WTC11 (cell line): ENCODE data around the gene KANSL1L. TPM values are rescaled to one million over a fixed set of nuclear protein-coding genes. Genes with fewer than 3 reads are reported as not detected.

Experiments used
- ATAC-seq: fragments of 200-7000 bp; cut with Tn5 transposase; 2 replicates; pipeline ENCODE4 v1.10.0; 2021; ENCODE audit warnings: mild to moderate bottlenecking, moderate library complexity
- CTCF ChIA-PET: fragments of 300-600 bp; sonication (Branson Sonifier 250); formaldehyde crosslinking; loops from one replicate; lab custom pipeline; 2021; ENCODE audit warnings: antibody characterized with exemption; lab: Charles Lee
- POLR2A ChIA-PET: fragments of 350-600 bp; sonication (Branson Sonifier 250); formaldehyde crosslinking; loops from one replicate; lab custom pipeline; 2021; ENCODE audit warnings: antibody characterized with exemption; lab: Charles Lee
- DNase-seq: peaks from one replicate; pipeline ENCODE4 v3.0.0; 2021; ENCODE audit warnings: low spot score
- H3K27ac Mint-ChIP-seq: 2 replicates; pipeline ENCODE4 v1.8.0; 2021; ENCODE audit warnings: mixed read lengths
- H3K27me3 Mint-ChIP-seq: 2 replicates; pipeline ENCODE4 v1.8.0; 2021; ENCODE audit warnings: low read depth, mild to moderate bottlenecking, moderate library complexity, mixed read lengths
- H3K36me3 Mint-ChIP-seq: 2 replicates; pipeline ENCODE4 v1.8.0; 2021; ENCODE audit warnings: mixed read lengths
- H3K4me1 Mint-ChIP-seq: 2 replicates; pipeline ENCODE4 v1.8.0; 2022; ENCODE audit warnings: mixed read lengths
- H3K4me3 Mint-ChIP-seq: 2 replicates; pipeline ENCODE4 v1.8.0; 2021; ENCODE audit warnings: mild to moderate bottlenecking, moderate library complexity, mixed read lengths
- H3K9me3 Mint-ChIP-seq: 2 replicates; pipeline ENCODE4 v1.8.0; 2021; ENCODE audit warnings: mixed read lengths
- ELF4 ChIP-seq: sonication (generic); formaldehyde crosslinking; IDR thresholded peaks from 2 replicates; pipeline ENCODE4 v1.8.1; 2022; ENCODE audit warnings: low read depth, mild to moderate bottlenecking, moderate library complexity, missing genetic modification reagents
- GTF2I ChIP-seq: fragments of 250-450 bp; sonication (Bioruptor Pico); conservative IDR thresholded peaks from 2 replicates; pipeline ENCODE4 v1.4.0; 2021; ENCODE audit warnings: mild to moderate bottlenecking
- HMGA2 ChIP-seq: fragments of 250-450 bp; sonication (Bioruptor Pico); IDR thresholded peaks from 2 replicates; pipeline ENCODE4 v1.4.0; 2021; ENCODE audit warnings: mild to moderate bottlenecking, moderate library complexity
- JAZF1 ChIP-seq: fragments of 250-450 bp; sonication (Bioruptor Pico); IDR thresholded peaks from 2 replicates; pipeline ENCODE4 v1.9.0; 2021; ENCODE audit warnings: moderate library complexity, mild to moderate bottlenecking, inconsistent platforms
- NFATC4 ChIP-seq: fragments of 250-450 bp; sonication (Bioruptor Pico); IDR thresholded peaks from 2 replicates; pipeline ENCODE4 v1.9.0; 2021; ENCODE audit warnings: mild to moderate bottlenecking
- NR1H2 ChIP-seq: sonication (generic); formaldehyde crosslinking; IDR thresholded peaks from 2 replicates; pipeline ENCODE4 v1.9.0; 2021; ENCODE audit warnings: mild to moderate bottlenecking, moderate library complexity, missing genetic modification reagents
- OVOL2 ChIP-seq: fragments of 250-450 bp; sonication (Bioruptor Pico); IDR thresholded peaks from 2 replicates; pipeline ENCODE4 v1.9.0; 2021; ENCODE audit warnings: mild to moderate bottlenecking, borderline replicate concordance
- PRRX2 ChIP-seq: fragments of 250-450 bp; sonication (Bioruptor Pico); IDR thresholded peaks from 2 replicates; pipeline ENCODE4 v1.8.0; 2021; ENCODE audit warnings: mild to moderate bottlenecking
- TP53 ChIP-seq: sonication (generic); formaldehyde crosslinking; IDR thresholded peaks from 2 replicates; pipeline ENCODE4 v1.8.1; 2023; ENCODE audit warnings: mild to moderate bottlenecking, missing genetic modification reagents
- ZBTB21 ChIP-seq: sonication (generic); formaldehyde crosslinking; IDR thresholded peaks from 2 replicates; pipeline ENCODE4 v1.8.1; 2023; ENCODE audit warnings: mild to moderate bottlenecking, missing genetic modification reagents, borderline replicate concordance
- ZNF317 ChIP-seq: sonication (generic); formaldehyde crosslinking; IDR thresholded peaks from 2 replicates; pipeline ENCODE4 v1.8.1; 2023; ENCODE audit warnings: low read depth, mild to moderate bottlenecking, moderate library complexity, missing genetic modification reagents, borderline replicate concordance
- ZNF416 ChIP-seq: fragments of 250-450 bp; sonication (Bioruptor Pico); IDR thresholded peaks from 2 replicates; pipeline ENCODE4 v1.9.0; 2021; ENCODE audit warnings: mild to moderate bottlenecking, inconsistent platforms
- total RNA-seq: library from RNA; stranded (reverse); gene quantifications from 3 replicates; pipeline ENCODE4 v1.2.3, GENCODE V29; 2021
- TF ChIP-seq, protein P1 (sequence below): sonication (generic); formaldehyde crosslinking; IDR thresholded peaks from 2 replicates; pipeline ENCODE4 v1.8.1; 2023; ENCODE audit warnings: mild to moderate bottlenecking, missing genetic modification reagents
- TF ChIP-seq, protein P2 (sequence below): sonication (generic); formaldehyde crosslinking; conservative IDR thresholded peaks from 2 replicates; pipeline ENCODE4 v1.8.1; 2023; ENCODE audit warnings: mild to moderate bottlenecking, low read depth, missing genetic modification reagents, moderate library complexity
- TF ChIP-seq, protein P3 (sequence below): fragments of 250-450 bp; sonication (Bioruptor Pico); conservative IDR thresholded peaks from 2 replicates; pipeline ENCODE4 v1.9.0; 2021; ENCODE audit warnings: mild to moderate bottlenecking
- TF ChIP-seq, protein P4 (sequence below): sonication (generic); formaldehyde crosslinking; IDR thresholded peaks from 2 replicates; pipeline ENCODE4 v1.8.0; 2022; ENCODE audit warnings: mild to moderate bottlenecking, missing genetic modification reagents
- TF ChIP-seq, protein P5 (sequence below): sonication (generic); formaldehyde crosslinking; IDR thresholded peaks from 2 replicates; pipeline ENCODE4 v1.8.0; 2022; ENCODE audit warnings: mild to moderate bottlenecking, missing genetic modification reagents
- TF ChIP-seq, protein P6 (sequence below): sonication (generic); formaldehyde crosslinking; IDR thresholded peaks from 2 replicates; pipeline ENCODE4 v1.8.1; 2023; ENCODE audit warnings: mild to moderate bottlenecking, missing genetic modification reagents
- TF ChIP-seq, protein P7 (sequence below): fragments of 250-450 bp; sonication (Bioruptor Pico); IDR thresholded peaks from 2 replicates; pipeline ENCODE4 v1.9.0; 2021; ENCODE audit warnings: mild to moderate bottlenecking, borderline replicate concordance

The KANSL1L gene
- total RNA-seq, 1 experiment from 2014 or later: 11.4 TPM

DNA sequence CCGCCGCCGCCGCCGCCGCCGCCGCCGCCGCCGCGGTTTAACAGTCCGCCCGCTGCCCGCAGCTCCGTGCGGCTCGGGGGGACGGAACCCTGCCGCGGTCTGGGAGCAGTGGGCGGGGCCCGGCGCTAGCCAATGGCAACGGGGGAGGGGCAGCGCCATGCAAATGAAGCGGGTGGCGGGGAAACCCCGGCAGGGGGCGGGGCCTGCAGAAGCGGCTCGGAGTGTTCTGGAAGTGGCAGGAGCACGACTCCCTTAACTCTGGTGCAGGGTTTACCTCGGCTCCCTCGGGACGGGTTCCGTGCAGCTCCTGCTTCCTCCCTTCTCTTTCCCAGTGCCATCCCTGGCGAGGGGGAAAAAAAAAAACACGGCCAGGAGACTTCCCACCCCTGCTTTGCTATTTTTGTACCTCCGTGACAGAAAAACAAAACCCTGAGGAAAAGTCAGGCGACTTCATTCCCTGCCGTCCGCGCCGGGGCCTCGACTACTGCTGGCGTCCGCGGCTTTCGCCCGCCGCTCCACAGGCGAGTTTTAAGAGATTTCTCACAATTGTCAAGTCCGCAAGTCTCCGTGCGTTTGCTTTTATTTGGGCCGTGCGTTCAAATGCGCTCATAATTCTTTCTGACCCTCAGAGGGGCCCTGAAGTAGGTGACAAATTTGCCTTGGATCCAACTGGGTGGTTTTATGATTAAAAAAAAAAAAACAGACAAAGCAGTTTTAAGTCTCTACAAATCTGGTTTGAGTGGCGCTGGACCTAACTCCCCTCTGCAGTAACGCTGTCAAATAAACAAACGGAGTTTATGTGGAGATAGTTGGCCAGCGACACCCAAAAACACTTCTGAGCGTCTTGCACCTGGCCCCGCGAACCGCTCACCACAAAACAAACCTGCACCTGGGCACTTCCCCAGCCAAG lies at the start of gene KANSL1L (continued):
- TF ChIP-seq TP53 (CRISPR knock-in tag): no peak
- TF ChIP-seq, protein P1, sequence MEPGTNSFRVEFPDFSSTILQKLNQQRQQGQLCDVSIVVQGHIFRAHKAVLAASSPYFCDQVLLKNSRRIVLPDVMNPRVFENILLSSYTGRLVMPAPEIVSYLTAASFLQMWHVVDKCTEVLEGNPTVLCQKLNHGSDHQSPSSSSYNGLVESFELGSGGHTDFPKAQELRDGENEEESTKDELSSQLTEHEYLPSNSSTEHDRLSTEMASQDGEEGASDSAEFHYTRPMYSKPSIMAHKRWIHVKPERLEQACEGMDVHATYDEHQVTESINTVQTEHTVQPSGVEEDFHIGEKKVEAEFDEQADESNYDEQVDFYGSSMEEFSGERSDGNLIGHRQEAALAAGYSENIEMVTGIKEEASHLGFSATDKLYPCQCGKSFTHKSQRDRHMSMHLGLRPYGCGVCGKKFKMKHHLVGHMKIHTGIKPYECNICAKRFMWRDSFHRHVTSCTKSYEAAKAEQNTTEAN (CRISPR knock-in tag): no peak
- TF ChIP-seq NR1H2 (CRISPR knock-in tag): no peak
- TF ChIP-seq GTF2I (CRISPR knock-in tag): no peak
- TF ChIP-seq, protein P2, sequence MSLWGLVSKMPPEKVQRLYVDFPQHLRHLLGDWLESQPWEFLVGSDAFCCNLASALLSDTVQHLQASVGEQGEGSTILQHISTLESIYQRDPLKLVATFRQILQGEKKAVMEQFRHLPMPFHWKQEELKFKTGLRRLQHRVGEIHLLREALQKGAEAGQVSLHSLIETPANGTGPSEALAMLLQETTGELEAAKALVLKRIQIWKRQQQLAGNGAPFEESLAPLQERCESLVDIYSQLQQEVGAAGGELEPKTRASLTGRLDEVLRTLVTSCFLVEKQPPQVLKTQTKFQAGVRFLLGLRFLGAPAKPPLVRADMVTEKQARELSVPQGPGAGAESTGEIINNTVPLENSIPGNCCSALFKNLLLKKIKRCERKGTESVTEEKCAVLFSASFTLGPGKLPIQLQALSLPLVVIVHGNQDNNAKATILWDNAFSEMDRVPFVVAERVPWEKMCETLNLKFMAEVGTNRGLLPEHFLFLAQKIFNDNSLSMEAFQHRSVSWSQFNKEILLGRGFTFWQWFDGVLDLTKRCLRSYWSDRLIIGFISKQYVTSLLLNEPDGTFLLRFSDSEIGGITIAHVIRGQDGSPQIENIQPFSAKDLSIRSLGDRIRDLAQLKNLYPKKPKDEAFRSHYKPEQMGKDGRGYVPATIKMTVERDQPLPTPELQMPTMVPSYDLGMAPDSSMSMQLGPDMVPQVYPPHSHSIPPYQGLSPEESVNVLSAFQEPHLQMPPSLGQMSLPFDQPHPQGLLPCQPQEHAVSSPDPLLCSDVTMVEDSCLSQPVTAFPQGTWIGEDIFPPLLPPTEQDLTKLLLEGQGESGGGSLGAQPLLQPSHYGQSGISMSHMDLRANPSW (CRISPR knock-in tag): no peak
- no peak for TF ChIP-seq PRRX2 (CRISPR knock-in tag)
- no peak for TF ChIP-seq ZNF416 (CRISPR knock-in tag)
- TF ChIP-seq ELF4 (CRISPR knock-in tag): no peak

DNA sequence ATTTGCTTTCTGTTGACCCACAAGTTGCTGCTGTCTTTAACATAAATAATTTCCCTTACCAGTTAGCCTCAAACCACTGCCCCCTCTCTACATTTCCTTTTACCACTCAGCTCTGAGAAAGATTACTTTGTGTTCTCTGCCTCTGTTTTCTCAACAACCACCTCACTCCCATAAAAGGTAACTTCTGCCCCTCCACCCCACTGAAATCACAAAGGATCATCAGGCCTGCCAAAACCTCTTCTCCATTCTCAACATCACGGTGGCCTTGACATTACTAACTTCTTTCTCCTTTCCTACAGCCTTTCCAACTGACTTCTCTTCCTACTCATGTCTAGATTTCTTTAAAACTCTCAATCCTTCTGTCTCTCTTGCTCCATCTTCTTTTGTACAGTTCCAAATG lies 43.9 kb upstream of the KANSL1L start:
- H3K27ac Mint-ChIP-seq: no peak overlapping the region
- DNase-seq (no peak), ATAC-seq (peak; percentile 69)
- H3K4me1 Mint-ChIP-seq: no peaks in the 10 kb centered on the region
- H3K27me3 Mint-ChIP-seq: no peaks in the 10 kb centered on the region
- H3K36me3 Mint-ChIP-seq: no peaks in the 10 kb centered on the region
- no peak overlapping the region for H3K4me3 Mint-ChIP-seq
- H3K9me3 Mint-ChIP-seq: no peaks in the 10 kb centered on the region
- ChIA-PET POLR2A (no interaction called here), CTCF (no interaction called here)
- no peak for TF ChIP-seq TP53 (CRISPR knock-in tag)
- TF ChIP-seq, protein P3, sequence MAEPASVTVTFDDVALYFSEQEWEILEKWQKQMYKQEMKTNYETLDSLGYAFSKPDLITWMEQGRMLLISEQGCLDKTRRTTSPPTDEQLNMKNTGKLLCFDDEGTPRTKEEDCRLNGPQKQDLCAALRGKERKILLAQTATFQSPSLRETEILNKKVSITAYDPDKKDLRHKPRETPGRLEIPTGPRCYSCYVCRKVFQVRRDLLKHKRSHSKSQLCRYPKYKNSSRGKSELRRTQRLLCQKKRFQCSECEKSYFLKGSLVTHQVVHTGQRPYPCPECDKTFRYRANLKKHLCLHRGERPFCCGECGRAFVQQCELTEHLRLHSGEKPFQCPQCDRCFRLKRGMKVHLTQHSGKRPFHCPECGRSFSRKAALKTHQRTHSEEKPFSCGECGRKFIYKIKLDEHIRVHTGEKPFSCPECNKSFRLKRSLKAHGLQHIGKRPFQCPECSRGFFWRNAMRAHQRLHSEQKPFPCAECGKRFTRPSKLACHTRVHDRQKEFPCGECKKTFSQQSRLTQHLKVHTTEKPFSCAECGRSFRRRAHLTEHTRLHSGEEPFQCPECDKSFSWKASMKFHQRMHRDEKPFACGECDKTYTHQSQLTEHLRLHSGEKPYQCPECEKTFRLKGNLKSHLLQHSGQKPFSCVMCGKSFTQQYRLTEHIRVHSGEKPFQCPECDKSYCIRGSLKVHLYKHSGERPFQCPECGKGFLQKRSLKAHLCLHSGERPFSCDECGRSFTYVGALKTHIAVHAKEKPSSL: no peak
- TF ChIP-seq OVOL2 (CRISPR knock-in tag): no peak
- no peak for TF ChIP-seq JAZF1
- TF ChIP-seq, protein P4, sequence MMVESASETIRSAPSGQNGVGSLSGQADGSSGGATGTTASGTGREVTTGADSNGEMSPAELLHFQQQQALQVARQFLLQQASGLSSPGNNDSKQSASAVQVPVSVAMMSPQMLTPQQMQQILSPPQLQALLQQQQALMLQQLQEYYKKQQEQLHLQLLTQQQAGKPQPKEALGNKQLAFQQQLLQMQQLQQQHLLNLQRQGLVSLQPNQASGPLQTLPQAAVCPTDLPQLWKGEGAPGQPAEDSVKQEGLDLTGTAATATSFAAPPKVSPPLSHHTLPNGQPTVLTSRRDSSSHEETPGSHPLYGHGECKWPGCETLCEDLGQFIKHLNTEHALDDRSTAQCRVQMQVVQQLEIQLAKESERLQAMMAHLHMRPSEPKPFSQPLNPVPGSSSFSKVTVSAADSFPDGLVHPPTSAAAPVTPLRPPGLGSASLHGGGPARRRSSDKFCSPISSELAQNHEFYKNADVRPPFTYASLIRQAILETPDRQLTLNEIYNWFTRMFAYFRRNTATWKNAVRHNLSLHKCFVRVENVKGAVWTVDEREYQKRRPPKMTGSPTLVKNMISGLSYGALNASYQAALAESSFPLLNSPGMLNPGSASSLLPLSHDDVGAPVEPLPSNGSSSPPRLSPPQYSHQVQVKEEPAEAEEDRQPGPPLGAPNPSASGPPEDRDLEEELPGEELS (CRISPR knock-in tag): no peak
- TF ChIP-seq ELF4 (CRISPR knock-in tag): no peak
- TF ChIP-seq, protein P5, sequence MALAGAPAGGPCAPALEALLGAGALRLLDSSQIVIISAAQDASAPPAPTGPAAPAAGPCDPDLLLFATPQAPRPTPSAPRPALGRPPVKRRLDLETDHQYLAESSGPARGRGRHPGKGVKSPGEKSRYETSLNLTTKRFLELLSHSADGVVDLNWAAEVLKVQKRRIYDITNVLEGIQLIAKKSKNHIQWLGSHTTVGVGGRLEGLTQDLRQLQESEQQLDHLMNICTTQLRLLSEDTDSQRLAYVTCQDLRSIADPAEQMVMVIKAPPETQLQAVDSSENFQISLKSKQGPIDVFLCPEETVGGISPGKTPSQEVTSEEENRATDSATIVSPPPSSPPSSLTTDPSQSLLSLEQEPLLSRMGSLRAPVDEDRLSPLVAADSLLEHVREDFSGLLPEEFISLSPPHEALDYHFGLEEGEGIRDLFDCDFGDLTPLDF (CRISPR knock-in tag): no peak
- TF ChIP-seq ZBTB21 (CRISPR knock-in tag): no peak
- TF ChIP-seq, protein P6, sequence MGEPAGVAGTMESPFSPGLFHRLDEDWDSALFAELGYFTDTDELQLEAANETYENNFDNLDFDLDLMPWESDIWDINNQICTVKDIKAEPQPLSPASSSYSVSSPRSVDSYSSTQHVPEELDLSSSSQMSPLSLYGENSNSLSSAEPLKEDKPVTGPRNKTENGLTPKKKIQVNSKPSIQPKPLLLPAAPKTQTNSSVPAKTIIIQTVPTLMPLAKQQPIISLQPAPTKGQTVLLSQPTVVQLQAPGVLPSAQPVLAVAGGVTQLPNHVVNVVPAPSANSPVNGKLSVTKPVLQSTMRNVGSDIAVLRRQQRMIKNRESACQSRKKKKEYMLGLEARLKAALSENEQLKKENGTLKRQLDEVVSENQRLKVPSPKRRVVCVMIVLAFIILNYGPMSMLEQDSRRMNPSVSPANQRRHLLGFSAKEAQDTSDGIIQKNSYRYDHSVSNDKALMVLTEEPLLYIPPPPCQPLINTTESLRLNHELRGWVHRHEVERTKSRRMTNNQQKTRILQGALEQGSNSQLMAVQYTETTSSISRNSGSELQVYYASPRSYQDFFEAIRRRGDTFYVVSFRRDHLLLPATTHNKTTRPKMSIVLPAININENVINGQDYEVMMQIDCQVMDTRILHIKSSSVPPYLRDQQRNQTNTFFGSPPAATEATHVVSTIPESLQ (CRISPR knock-in tag): no peak
- TF ChIP-seq NFATC4 (CRISPR knock-in tag): no peak
- TF ChIP-seq, protein P7, sequence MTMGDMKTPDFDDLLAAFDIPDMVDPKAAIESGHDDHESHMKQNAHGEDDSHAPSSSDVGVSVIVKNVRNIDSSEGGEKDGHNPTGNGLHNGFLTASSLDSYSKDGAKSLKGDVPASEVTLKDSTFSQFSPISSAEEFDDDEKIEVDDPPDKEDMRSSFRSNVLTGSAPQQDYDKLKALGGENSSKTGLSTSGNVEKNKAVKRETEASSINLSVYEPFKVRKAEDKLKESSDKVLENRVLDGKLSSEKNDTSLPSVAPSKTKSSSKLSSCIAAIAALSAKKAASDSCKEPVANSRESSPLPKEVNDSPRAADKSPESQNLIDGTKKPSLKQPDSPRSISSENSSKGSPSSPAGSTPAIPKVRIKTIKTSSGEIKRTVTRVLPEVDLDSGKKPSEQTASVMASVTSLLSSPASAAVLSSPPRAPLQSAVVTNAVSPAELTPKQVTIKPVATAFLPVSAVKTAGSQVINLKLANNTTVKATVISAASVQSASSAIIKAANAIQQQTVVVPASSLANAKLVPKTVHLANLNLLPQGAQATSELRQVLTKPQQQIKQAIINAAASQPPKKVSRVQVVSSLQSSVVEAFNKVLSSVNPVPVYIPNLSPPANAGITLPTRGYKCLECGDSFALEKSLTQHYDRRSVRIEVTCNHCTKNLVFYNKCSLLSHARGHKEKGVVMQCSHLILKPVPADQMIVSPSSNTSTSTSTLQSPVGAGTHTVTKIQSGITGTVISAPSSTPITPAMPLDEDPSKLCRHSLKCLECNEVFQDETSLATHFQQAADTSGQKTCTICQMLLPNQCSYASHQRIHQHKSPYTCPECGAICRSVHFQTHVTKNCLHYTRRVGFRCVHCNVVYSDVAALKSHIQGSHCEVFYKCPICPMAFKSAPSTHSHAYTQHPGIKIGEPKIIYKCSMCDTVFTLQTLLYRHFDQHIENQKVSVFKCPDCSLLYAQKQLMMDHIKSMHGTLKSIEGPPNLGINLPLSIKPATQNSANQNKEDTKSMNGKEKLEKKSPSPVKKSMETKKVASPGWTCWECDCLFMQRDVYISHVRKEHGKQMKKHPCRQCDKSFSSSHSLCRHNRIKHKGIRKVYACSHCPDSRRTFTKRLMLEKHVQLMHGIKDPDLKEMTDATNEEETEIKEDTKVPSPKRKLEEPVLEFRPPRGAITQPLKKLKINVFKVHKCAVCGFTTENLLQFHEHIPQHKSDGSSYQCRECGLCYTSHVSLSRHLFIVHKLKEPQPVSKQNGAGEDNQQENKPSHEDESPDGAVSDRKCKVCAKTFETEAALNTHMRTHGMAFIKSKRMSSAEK (CRISPR knock-in tag): no peak
- TF ChIP-seq HMGA2 (CRISPR knock-in tag): no peak
- no peak for TF ChIP-seq ZNF317
